OCI-LY3 (cell line): Measurements from ENCODE around the gene CAP2.

Experiments
- H2AFZ ChIP-seq: fragments of 200-600, 300-600 bp; shearing (Covaris generic); 2 replicates; pipeline ENCODE4 v1.6.0; 2014; ENCODE audit warnings: antibody characterized with exemption, low read depth, low read length
- H3K27ac ChIP-seq: fragments of 200-600, 300-600 bp; sonication (generic); 2 replicates; pipeline ENCODE4 v1.5.1; 2014; ENCODE audit warnings: mild to moderate bottlenecking, low read length, moderate library complexity, mixed read lengths
- H3K27me3 ChIP-seq: fragments of 200-600, 300-600 bp; sonication (generic); 2 replicates; pipeline ENCODE4 v1.6.1; 2014; ENCODE audit warnings: low read depth, low read length, mixed read lengths
- H3K36me3 ChIP-seq: fragments of 200-600, 300-600 bp; sonication (generic); replicated peaks from 2 replicates; pipeline ENCODE3; 2014; ENCODE audit warnings: low read depth, low read length, mixed read lengths
- H3K4me1 ChIP-seq: fragments of 300-600, 200-600 bp; sonication (generic); 2 replicates; pipeline ENCODE4 v1.6.1; 2014; ENCODE audit warnings: low read length, mixed read lengths
- H3K4me2 ChIP-seq: fragments of 200-600, 300-600 bp; sonication (generic); 2 replicates; pipeline ENCODE4 v1.6.1; 2014; ENCODE audit warnings: low read length, mixed read lengths
- H3K4me3 ChIP-seq: fragments of 300-600, 200-600 bp; sonication (generic); 2 replicates; pipeline ENCODE4 v1.5.1; 2014; ENCODE audit warnings: antibody characterized with exemption, mild to moderate bottlenecking, low read length, moderate library complexity
- H3K79me2 ChIP-seq: fragments of 300-600, 200-600 bp; shearing (Covaris generic); 2 replicates; pipeline ENCODE4 v1.6.1; 2014; ENCODE audit warnings: mild to moderate bottlenecking, low read length, mixed read lengths
- H3K9ac ChIP-seq: fragments of 300-600, 200-600 bp; shearing (Covaris generic); 2 replicates; pipeline ENCODE4 v1.6.0; 2014; ENCODE audit warnings: mild to moderate bottlenecking, low read length, moderate library complexity
- H3K9me3 ChIP-seq: fragments of 200-600, 300-600 bp; shearing (Covaris generic); 2 replicates; pipeline ENCODE4 v1.6.1; 2014; ENCODE audit warnings: low read length, mixed read lengths; ENCODE audit not compliant: insufficient read depth
- H4K20me1 ChIP-seq: fragments of 200-600, 300-600 bp; sonication (generic); 2 replicates; pipeline ENCODE4 v1.6.1; 2016; ENCODE audit warnings: low read length, mixed read lengths; ENCODE audit not compliant: insufficient read depth
- CTCF ChIP-seq: fragments of 200-600, 300-600 bp; sonication (generic); IDR thresholded peaks from 2 replicates; pipeline ENCODE4 v1.5.1; 2014; ENCODE audit warnings: antibody characterized with exemption, low read length, low read depth
- EZH2phosphoT487 ChIP-seq: fragments of 200-600 bp; shearing (Covaris generic); IDR thresholded peaks from 2 replicates; pipeline ENCODE4 v1.6.1; 2018; ENCODE audit warnings: antibody characterized with exemption, mixed run types, low read depth

The CAP2 gene

GRCh38 chr6:17490724-17491123 lies 97.3 kb downstream of the CAP2 start:
- no peak overlapping the region for H3K9ac ChIP-seq
- H2AFZ ChIP-seq = no peak overlapping the region
- TF ChIP-seq CTCF (no peak), EZH2phosphoT487 (no peak)
- no peaks in the 10 kb centered on the region for H4K20me1 ChIP-seq
- H3K36me3 ChIP-seq = no peaks in the 10 kb centered on the region
- H3K27ac ChIP-seq = no peak overlapping the region
- no peaks in the 10 kb centered on the region for H3K4me1 ChIP-seq
- no peak overlapping the region for H3K4me3 ChIP-seq
- no peaks in the 10 kb centered on the region for H3K27me3 ChIP-seq
- no peaks in the 10 kb centered on the region for H3K9me3 ChIP-seq
- no peaks in the 10 kb centered on the region for H3K79me2 ChIP-seq
- H3K4me2 ChIP-seq = no peak overlapping the region

GRCh38 chr6:17491416-17492142 lies 98.2 kb downstream of the CAP2 start:
- H4K20me1 ChIP-seq = no peaks in the 10 kb centered on the region
- no peak overlapping the region for H3K4me3 ChIP-seq
- H3K9ac ChIP-seq = no peak overlapping the region
- H3K4me2 ChIP-seq = no peak overlapping the region
- TF ChIP-seq CTCF = no peak
- no peak for TF ChIP-seq EZH2phosphoT487
- no peaks in the 10 kb centered on the region for H3K79me2 ChIP-seq
- H3K36me3 ChIP-seq = no peaks in the 10 kb centered on the region
- no peaks in the 10 kb centered on the region for H3K4me1 ChIP-seq
- no peaks in the 10 kb centered on the region for H3K9me3 ChIP-seq
- no peak overlapping the region for H3K27ac ChIP-seq
- no peak overlapping the region for H2AFZ ChIP-seq
- H3K27me3 ChIP-seq = no peaks in the 10 kb centered on the region

GRCh38 chr6:17492350-17492749 lies 99.0 kb downstream of the CAP2 start:
- Histone ChIP-seq H3K27ac (no peak overlapping the region), H3K4me3 (no peak overlapping the region), H3K36me3 (no peaks in the 10 kb centered on the region), H3K9me3 (no peaks in the 10 kb centered on the region), H3K79me2 (no peaks in the 10 kb centered on the region), H3K4me1 (no peaks in the 10 kb centered on the region), H3K4me2 (no peak overlapping the region), H4K20me1 (no peaks in the 10 kb centered on the region), H3K9ac (no peak overlapping the region), H2AFZ (no peak overlapping the region), H3K27me3 (no peaks in the 10 kb centered on the region)
- no peak for TF ChIP-seq EZH2phosphoT487
- TF ChIP-seq CTCF = no peak

- Histone ChIP-seq H2AFZ (no peak overlapping the region), H3K27ac (no peak overlapping the region), H3K4me3 (no peak overlapping the region), H3K4me2 (no peak overlapping the region), H3K9ac (no peak overlapping the region), H3K4me1 (no peaks in the 10 kb centered on the region), H3K9me3 (no peaks in the 10 kb centered on the region), H4K20me1 (no peaks in the 10 kb centered on the region), H3K36me3 (no peaks in the 10 kb centered on the region), H3K27me3 (peaks cover 3% of the 10 kb centered on the region; the same call in 1 of the 2 replicates), H3K79me2 (no peaks in the 10 kb centered on the region)
- TF ChIP-seq CTCF (no peak), EZH2phosphoT487 (no peak)
Measured at GRCh38 chr6:17493286-17493685, 99.9 kb downstream of the CAP2 start.
